Erythroblast (primary cell): ENCODE measurements around the gene SLC23A2.

Experiments used
- DNase-seq, 2 experiments: peaks; one replicate each; lab custom pipeline; 2025; lab: John Stamatoyannopoulos, UW
- GATA1 ChIP-seq: IDR thresholded peaks from 2 replicates; pipeline ENCODE4 v1.6.1; 2011; ENCODE audit warnings: low read depth, mild to moderate bottlenecking, control low read depth, low read length, moderate library complexity
- POLR2A ChIP-seq: IDR thresholded peaks from 2 replicates; pipeline ENCODE4 v1.6.1; 2011; ENCODE audit warnings: mild to moderate bottlenecking, low read length

The SLC23A2 gene

GRCh38 chr20:4967752-4968477 lies 33.4 kb downstream of the SLC23A2 start:
- DNase-seq, result no peak
- TF ChIP-seq GATA1 (no peak), POLR2A (no peak)

DNA sequence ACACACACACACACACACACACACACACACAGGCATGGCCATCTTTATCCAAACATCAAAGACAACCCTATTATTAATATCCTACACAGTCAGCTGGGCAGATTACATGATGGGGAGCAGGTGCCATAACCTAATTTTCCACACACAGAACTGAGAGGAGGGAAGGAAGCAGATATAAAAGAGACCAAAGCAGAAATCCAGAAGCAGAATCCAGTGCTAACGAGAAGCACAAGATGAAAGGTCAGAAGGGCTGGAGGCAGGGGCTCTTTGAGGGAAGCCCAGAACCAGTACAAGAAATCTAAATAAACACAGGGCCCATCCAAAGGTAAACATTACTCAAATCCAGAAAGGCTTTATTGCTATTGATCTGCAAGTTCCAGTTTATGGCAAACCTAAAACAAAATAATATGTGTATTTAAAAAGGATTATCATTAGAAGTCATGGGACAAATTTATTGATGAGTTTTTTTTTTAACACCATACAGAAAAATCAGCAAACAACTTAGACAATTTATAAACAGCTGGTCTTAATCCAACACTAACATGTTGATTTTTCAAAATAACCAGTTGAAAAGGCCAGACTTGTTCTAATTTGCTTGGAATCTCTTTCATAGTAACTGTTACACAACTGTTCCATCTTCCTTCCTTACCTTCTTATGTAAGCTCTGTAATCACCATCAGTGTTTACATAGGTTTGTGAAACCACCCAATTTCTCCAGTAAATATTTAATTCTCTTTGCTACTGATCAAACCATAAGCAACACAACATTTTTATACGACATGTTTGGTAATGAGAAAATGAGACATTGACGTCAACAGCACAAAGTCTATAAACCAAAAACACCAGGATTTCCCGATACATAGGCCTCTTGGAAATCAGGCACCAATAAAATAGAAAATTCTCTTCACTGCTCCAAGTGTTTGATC lies 34.2 kb downstream of the SLC23A2 start:
- TF ChIP-seq GATA1, result no peak
- TF ChIP-seq POLR2A, result no peak
- no peak for DNase-seq

- TF ChIP-seq POLR2A (no peak), GATA1 (no peak)
- DNase-seq, result no peak
These were observed 39.0 kb downstream of the SLC23A2 start for GRCh38 chr20:4962241-4962855.

- TF ChIP-seq POLR2A (no peak), GATA1 (no peak)
- DNase-seq, result no peak
These were observed 39.6 kb downstream of the SLC23A2 start for GRCh38 chr20:4961746-4962145.

DNA sequence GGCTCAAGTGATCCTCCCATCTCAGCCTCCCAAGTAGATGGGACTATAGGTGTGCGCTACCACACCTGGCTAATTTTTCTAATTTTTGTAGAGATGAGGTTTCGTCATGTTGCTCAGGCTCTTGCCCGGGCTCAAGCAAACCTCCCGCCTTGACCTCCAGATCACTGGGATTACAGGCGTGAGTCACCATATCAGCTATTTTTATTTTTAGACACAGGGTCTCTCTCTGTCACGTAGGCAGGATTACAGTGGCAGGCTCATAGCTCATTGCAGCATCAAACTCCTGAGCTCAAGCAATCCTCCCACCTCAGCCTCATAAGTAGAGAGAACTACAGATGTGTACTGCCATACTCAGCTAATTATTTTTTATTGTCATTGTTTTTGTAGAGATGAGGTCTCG lies 41.7 kb downstream of the SLC23A2 start:
- TF ChIP-seq POLR2A (no peak), GATA1 (no peak)
- no peak for DNase-seq

- TF ChIP-seq GATA1 (no peak), POLR2A (no peak)
- no peak for DNase-seq
These were observed 43.4 kb downstream of the SLC23A2 start for GRCh38 chr20:4957939-4958362.

DNA sequence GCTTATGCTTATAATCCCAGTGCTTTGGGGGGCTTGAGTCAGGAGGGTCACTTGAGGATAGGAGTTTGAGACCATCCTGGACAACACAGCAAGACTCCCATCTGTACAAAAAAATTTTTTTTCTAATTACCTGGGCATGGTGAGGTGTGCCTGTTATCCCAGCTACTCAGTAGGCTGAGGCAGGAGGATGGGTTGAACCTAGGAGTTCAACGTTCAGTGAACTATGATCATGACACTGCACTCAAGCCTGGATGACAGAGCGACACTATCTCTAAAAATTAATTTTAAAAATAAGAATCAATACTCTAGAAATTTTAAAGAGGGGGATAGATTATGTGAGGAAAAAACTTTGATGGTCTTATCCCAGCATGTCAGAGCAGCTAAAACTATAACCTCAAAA lies 44.1 kb downstream of the SLC23A2 start:
- DNase-seq, result no peak
- TF ChIP-seq POLR2A, result no peak
- TF ChIP-seq GATA1, result no peak

DNA sequence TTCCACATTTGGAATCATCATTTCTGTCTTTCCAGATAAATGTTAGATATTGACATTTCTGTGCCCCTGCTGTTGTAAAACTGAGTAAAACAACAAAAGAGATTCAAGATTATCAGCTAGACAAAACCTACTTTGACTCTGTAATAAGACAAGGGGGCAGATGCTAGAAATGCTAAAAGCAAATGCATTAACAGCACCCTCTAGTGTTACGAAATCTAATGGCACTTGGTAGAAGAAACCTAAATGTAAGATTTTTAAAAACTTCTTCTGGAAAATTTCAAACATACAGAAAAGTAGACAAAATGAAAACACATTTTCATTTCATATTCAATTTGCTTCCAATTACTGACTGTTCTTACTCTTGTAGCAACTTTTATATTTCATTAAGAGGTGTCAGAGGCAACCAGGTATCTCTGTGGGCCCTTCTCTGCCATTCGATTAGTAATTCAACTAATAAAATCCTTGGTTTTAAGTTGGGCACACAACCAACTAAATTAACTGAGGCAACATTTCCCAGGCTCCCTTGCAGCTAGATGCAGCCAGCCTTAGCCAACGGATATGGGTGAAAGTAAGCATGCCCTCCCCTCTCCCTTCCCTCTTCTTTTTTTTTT lies 45.0 kb downstream of the SLC23A2 start:
- DNase-seq, result peak; percentile 62 to 74
- TF ChIP-seq POLR2A, result no peak
- no peak for TF ChIP-seq GATA1

DNA sequence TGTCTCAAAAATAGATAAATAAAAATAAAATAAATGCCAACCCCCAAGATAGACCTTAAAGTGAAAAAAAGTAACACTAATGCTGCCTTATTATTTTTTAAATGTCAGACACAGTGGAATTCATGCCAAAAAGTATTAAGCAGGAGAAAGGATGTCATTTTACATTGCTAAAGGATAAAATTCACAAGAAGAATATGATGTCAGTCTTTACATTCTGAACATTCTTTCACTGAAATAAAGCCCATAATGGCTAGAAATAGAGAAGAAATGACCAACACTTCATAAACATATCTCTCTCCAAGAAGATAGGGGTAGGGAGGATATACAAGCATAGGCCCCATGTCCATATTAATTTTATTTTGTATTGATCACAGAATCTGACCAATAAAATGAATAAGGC lies 47.4 kb downstream of the SLC23A2 start:
- DNase-seq, result no peak
- TF ChIP-seq POLR2A, result no peak
- TF ChIP-seq GATA1, result no peak

- no peak for DNase-seq
- TF ChIP-seq GATA1 (no peak), POLR2A (no peak)
These were observed 49.1 kb downstream of the SLC23A2 start for GRCh38 chr20:4952229-4952628.

GRCh38 chr20:4951299-4951698 lies 50.0 kb downstream of the SLC23A2 start:
- DNase-seq, result no peak
- no peak for TF ChIP-seq POLR2A
- no peak for TF ChIP-seq GATA1

DNA sequence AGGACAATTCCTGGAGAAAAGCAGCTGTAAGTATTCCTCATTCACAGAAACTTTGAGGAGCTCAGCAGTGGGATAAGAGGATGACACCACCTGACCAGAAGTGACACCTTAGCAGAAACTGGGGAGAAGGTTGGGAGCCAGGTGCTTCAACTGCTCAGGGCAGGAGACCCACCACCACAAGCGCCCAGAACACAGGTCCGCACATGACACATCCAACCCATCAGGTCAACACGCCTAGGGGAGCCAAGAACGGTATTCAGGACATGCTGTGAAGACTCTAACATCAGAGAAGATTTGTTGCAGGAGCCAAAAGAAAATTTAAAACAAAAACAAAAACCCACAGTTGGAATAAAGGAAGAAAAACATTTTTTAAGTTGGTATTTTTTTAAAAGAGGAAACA lies 50.5 kb downstream of the SLC23A2 start:
- TF ChIP-seq POLR2A (no peak), GATA1 (no peak)
- DNase-seq, result no peak

DNA sequence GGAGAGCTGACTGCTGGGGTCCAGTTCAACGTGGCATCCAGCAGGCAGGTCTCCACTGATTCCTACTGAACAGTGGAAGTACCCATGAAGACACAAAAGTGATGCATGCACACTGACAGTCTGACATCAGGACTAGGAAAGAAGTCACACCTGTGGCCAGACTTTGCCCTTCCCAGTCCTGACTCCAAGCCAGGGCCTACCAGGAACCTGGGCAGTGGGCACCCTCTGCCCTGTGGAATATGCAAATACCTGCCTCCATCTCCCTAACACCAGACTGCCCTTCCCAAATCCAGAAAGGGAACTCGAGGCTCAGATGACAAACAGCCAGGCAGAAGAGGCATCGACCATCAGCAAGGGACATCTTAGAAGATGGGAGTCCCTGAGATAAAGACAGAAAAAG lies 50.9 kb downstream of the SLC23A2 start:
- DNase-seq, result no peak
- TF ChIP-seq POLR2A (no peak), GATA1 (no peak)
